ENCODE data around the gene COL3A1.

DNA sequence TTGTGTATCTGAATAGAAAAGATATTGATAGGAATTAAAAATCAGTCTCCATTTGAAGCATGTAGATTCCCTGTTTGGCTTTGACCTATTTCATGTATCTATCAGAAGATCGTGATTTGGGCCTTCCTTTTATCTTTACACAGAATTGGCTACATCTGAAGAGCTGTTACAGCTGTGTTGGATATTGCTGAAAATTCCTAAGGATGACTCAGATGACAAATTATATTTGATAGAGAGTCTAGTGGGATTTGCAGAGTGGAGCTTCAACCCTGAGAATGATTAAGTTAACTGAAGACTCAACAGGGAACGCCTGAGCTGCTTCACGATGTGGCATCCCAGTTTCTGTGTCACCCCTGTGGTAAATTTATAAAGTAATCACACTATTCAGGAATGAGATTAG is 4.9 kb upstream of the COL3A1 start:
- TF ChIP-seq CTCF (IDR thresholded peaks at IDR 0.05; ENCODE audit: insufficient read depth, low read length, poor library complexity, severe bottlenecking) (no peak), EZH2phosphoT487 (conservative IDR thresholded peaks at IDR 0.05; ENCODE audit: low read length) (no peak)

All from SU-DHL-6 (cell line).